ENCODE results near the gene TOX2.

Gene TOX2

GRCh38 chr20:43940518-43941225 is 26.0 kb downstream of the TOX2 start:
- DNase-seq (ENCODE audit: low read depth), result no peak

- no peak for DNase-seq (ENCODE audit: low read depth)
Observed at GRCh38 chr20:43941476-43942200, 27.0 kb downstream of the TOX2 start.

- no peak for DNase-seq (ENCODE audit: low read depth)
Observed at GRCh38 chr20:43942201-43942590, 27.5 kb downstream of the TOX2 start.

GRCh38 chr20:43942667-43943285 is 28.1 kb downstream of the TOX2 start:
- no peak for DNase-seq (ENCODE audit: low read depth)

DNA sequence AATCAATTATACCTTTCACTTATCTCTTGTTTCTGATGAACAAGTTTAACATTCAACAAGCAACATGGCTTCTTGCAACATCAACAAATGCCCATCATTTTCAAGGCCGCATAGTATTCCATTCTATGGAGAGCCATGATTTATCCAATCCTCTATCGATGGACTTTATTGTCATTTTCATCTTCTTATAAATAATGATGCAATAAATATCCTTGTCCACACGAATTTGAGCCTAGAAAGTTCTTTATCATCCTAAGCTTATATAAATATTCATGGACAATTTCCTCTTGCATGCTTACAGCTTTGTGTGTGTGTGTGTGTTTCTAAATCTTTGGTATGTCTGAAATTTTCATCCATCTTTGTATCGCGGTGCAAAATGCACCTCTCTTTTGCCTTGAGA is 29.1 kb downstream of the TOX2 start:
- no peak for DNase-seq (ENCODE audit: low read depth)

- DNase-seq (ENCODE audit: low read depth), result no peak
Observed at GRCh38 chr20:43944653-43945235, 30.1 kb downstream of the TOX2 start.

DNA sequence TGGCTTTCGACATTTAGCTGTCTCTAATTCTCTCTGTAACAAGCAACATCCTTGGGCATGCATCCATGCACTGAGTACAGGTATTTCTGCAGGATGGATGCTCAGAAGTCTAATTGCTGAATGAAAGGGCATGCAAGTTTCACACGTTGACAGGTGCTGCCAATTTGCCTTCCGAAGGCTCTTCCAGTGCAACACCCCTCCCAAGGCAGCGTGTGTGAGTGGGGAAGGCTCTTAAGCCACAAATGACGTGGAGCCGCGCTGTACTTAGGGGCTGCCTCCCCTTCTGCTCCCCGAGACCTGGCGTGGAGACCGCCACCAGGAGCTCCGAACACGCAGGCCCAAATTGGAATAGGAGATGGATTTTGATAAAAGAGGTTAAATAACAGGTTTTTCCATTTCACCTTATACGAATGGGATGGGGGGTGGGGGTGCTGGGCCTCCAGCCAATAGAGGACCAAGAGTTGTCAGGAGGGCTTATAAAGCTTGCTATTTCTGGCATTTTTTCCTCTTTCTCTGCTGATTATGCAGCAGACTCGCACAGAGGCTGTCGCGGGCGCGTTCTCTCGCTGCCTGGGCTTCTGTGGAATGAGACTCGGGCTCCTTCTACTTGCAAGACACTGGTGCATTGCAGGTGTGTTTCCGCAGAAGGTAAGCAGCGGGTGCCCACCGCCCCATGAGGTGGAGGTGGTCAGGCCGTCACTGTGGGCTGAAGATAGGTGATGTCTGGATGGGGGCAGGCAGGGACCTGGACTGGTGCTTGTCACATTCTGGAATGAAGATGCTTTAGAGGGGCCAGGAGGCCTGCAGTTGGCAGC is 30.9 kb downstream of the TOX2 start:
- no peak for DNase-seq (ENCODE audit: low read depth)

- no peak for DNase-seq (ENCODE audit: low read depth)
Observed at GRCh38 chr20:43946206-43946491, 31.5 kb downstream of the TOX2 start.

DNA sequence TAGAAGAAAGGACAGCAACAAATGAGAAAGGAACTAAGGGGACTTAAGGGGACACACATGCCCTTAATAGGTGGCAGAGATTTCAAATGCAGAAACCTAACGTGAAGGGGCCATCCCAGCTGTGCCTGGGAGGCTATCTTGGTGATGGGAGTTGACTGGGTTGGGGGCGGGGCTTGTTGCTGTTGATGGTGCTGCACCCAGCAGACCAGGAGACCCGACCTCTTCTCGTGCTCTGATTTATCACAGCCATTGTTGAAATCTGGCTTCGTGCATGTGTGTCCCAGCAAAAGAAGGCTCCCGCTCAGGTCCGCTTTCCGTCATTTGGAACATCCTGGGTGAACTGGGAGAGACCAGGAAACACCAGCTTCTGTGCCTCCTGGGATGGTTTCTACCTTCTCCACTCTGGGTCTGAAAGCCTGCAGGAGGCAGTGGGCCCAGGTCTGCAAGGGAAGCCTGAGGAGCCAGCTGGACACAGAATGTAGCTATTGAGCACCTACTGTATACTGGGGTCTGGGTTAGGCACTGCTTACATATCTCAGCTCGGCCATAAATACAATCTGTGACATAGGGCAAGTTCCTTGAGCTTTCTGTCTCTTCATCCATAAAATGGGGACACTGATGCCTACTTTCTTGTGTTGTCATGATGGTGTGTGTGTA is 32.1 kb downstream of the TOX2 start:
- no peak for DNase-seq (ENCODE audit: low read depth)

DNA sequence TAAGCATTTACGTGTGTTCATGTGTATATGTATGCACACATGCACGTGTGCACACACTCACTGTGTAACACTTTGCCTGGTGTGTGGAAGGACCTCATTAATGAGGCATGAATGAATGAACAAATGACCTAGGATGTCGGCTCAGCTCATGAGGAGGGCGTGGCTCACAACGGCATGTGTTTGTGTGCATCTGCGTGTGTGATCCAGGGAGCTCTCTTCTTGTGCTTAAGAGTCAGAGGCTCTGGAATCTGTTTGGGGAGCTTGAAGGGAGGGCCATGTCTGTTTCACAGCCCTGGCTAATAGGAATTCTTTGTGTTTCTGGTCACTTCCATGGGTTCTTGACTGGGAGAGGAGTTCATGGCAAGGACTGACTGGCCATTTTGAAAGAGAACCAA is 32.7 kb downstream of the TOX2 start:
- no peak for DNase-seq (ENCODE audit: low read depth)

- DNase-seq (ENCODE audit: low read depth), result no peak
Observed at GRCh38 chr20:43948455-43948854, 33.8 kb downstream of the TOX2 start.

- no peak for DNase-seq (ENCODE audit: low read depth)
Observed at GRCh38 chr20:43949248-43949647, 34.6 kb downstream of the TOX2 start.

DNA sequence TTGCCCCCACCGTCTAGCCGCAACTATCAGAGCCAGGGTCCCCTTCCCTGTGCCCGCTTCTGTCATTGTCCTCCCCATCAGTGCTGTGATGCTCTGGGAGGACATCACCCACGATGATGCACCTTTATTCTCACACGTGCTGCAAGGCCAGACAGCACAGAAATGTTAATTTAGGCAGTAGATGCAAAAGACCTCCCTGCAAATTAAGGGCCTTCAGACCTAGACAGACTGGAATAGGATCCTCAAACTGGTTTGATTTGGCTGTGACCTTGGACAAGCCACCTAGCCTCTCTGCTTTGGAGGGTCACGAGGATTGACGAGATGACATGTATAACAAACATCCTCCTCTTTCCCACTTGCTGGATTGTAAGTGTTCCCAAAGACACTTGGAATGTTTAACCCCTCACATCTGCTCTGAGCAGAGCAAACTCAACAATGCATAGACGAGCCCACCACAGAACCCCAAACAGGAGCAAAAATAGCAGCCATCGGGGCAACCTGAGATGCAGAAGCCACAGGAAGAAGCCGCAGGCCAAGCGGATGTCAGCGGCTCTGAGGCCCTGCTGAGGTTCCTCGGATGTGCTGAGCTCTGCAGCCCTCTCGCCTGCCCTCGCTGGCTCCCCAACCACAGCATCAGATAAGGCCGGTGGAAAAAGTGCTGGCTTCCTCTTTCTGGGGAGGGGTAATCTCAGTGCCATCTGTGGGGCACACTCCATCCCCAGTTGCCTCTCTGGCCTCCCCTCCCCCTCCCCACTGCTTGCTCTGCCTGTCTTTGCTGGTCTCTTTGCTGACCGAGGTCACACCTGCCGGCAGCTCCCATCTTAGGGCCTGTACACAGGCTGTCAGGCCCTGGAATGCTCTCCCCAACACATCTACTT is 35.3 kb downstream of the TOX2 start:
- DNase-seq (ENCODE audit: low read depth), result no peak

DNA sequence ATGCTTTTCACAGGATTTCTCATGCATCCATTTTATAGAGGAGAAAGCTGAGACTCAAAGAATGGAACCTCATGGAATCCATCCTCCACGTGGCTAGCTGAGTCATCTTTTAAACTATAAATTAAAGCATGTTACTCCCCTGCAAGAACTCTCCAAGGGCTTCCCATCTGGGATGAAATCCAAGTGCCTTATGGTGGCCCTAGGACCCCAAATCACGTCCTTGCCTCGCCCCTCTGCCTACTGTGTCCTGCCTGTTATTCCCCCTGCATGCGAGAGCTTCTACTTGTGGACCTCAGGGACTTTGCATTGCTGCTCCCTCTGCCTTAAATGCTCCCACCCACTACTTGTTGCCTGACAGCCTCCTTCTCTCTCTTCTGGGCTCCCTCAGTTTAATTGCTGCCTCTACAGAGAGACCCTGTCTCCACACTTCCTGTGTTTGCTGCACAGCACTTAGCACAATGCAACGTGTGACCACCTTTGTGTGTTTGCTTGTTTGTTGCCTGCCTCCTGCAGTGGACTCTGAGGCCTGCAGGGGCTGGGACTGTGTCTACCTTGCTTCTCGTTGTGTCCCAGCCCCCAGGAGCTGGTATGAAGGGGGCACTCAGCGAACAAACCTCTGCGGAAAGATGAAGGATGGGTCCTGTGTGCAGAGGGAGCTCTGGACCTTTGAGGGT is 39.4 kb downstream of the TOX2 start:
- DNase-seq (ENCODE audit: low read depth), result no peak

GRCh38 chr20:43954704-43955061 is 40.0 kb downstream of the TOX2 start:
- no peak for DNase-seq (ENCODE audit: low read depth)

DNA sequence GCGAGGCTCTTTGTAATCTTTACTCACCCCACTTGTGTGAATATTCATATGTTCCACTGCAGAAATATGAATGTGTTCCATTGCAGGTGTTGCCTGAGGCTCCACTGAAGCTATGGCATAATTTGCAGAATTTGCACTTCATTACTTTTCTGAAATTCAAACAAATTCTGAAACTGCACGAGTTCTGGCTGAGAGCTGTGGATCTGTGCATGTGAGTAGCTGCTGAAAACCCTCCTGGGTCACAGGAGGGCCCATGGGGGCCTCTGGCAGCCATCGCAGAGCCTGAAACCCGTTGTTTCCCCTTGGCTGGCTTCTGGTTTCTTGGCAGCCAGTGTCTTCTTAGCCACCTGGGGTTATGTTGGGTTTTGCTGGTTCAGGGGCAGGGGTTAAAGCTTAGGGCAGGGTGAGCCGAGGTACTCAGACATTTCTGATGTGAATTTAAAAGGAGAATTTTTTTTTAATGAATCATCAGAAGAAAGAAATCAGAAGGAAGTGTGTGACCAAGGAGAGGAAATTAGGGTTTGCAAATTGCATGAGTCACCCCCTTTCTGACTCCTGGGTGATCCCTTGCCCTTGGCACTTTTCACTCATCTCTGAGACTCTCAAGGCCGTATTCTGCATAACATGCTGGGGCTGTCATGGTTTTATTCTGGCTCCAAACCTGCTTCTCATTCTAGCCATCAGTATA is 40.6 kb downstream of the TOX2 start:
- DNase-seq (ENCODE audit: low read depth), result peak; percentile 85

- no peak for DNase-seq (ENCODE audit: low read depth)
Observed at GRCh38 chr20:43955750-43956191, 41.1 kb downstream of the TOX2 start.

- DNase-seq (ENCODE audit: low read depth), result no peak
Observed at GRCh38 chr20:43957392-43957791, 42.7 kb downstream of the TOX2 start.

- DNase-seq (ENCODE audit: low read depth), result no peak
Observed at GRCh38 chr20:43958626-43959025, 44.0 kb downstream of the TOX2 start.
